ENCODE results near the gene SNX27. TPM values are rescaled to one million over a fixed set of nuclear protein-coding genes. Genes with fewer than 3 reads are reported as not detected.

Gene SNX27
- polyA plus RNA-seq, 2 donors, result 3.9 to 5.1 TPM

DNA sequence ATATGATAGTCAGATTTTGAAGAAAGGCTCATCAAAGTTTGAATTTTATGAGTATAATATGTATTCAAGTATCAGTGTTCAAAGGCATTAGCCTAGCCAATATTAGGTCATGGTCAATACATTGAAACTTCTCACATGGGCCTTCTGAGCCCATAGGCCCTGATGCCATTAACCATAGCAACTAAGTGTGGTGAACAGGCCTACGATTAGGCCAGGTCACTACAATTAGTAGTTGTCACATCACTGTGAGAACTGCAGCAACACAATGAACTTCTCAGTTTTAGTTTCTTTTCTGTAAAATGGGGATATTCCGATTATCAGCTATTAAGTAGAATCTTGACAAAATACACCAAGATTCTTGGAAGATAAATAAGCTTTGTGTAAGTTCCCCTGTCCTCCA lies 74.7 kb downstream of the SNX27 start:
- Histone ChIP-seq H3K9me3 (ENCODE audit: control insufficient read depth in 2 of 2, insufficient read depth in 1 of 2, low read depth in 1 of 2, low read length in 1 of 2) (no peaks in the 10 kb centered on the region), H3K27me3 (ENCODE audit: control insufficient read depth in 1 of 2, insufficient read depth in 2 of 2, low read length in 2 of 2) (no peaks in the 10 kb centered on the region), H3K4me3 (ENCODE audit: low read depth in 1 of 2, low read length in 2 of 2) (no peak overlapping the region), H3K36me3 (ENCODE audit: control insufficient read depth in 2 of 2, insufficient read depth in 2 of 2, low read length in 1 of 2) (no peaks in the 10 kb centered on the region), H3K4me1 (ENCODE audit: control insufficient read depth in 2 of 2, insufficient read depth in 2 of 2, low read length in 1 of 2) (no peaks in the 10 kb centered on the region), H3K27ac (ENCODE audit: low read depth in 2 of 2, low read length in 1 of 2) (no peak overlapping the region)
- 89% methylated on average over 2 of the region's 2 CpGs for WGBS, 2 donors

- Histone ChIP-seq H3K4me3 (ENCODE audit: low read depth in 1 of 2, low read length in 2 of 2) (no peak overlapping the region), H3K27ac (ENCODE audit: low read depth in 2 of 2, low read length in 1 of 2) (no peak overlapping the region), H3K27me3 (ENCODE audit: control insufficient read depth in 1 of 2, insufficient read depth in 2 of 2, low read length in 2 of 2) (no peaks in the 10 kb centered on the region), H3K9me3 (ENCODE audit: control insufficient read depth in 2 of 2, insufficient read depth in 1 of 2, low read depth in 1 of 2, low read length in 1 of 2) (no peaks in the 10 kb centered on the region), H3K36me3 (ENCODE audit: control insufficient read depth in 2 of 2, insufficient read depth in 2 of 2, low read length in 1 of 2) (peaks cover 3 to 10% of the 10 kb centered on the region in 2 donors), H3K4me1 (ENCODE audit: control insufficient read depth in 2 of 2, insufficient read depth in 2 of 2, low read length in 1 of 2) (no peaks in the 10 kb centered on the region)
- 88 to 89% methylated on average over 4 of the region's 4 CpGs for WGBS, 2 donors
Measured at GRCh38 chr1:151689494-151689893, 77.6 kb downstream of the SNX27 start.

GRCh38 chr1:151692226-151692625 lies 80.4 kb downstream of the SNX27 start:
- Histone ChIP-seq H3K9me3 (ENCODE audit: control insufficient read depth in 2 of 2, insufficient read depth in 1 of 2, low read depth in 1 of 2, low read length in 1 of 2) (no peaks in the 10 kb centered on the region), H3K27ac (ENCODE audit: low read depth in 2 of 2, low read length in 1 of 2) (no peak overlapping the region), H3K27me3 (ENCODE audit: control insufficient read depth in 1 of 2, insufficient read depth in 2 of 2, low read length in 2 of 2) (no peaks in the 10 kb centered on the region), H3K36me3 (ENCODE audit: control insufficient read depth in 2 of 2, insufficient read depth in 2 of 2, low read length in 1 of 2) (peaks cover 3 to 10% of the 10 kb centered on the region in 2 donors), H3K4me3 (ENCODE audit: low read depth in 1 of 2, low read length in 2 of 2) (no peak overlapping the region), H3K4me1 (ENCODE audit: control insufficient read depth in 2 of 2, insufficient read depth in 2 of 2, low read length in 1 of 2) (no peaks in the 10 kb centered on the region)
- 87 to 90% methylated on average over 3 of the region's 3 CpGs for WGBS, 2 donors

DNA sequence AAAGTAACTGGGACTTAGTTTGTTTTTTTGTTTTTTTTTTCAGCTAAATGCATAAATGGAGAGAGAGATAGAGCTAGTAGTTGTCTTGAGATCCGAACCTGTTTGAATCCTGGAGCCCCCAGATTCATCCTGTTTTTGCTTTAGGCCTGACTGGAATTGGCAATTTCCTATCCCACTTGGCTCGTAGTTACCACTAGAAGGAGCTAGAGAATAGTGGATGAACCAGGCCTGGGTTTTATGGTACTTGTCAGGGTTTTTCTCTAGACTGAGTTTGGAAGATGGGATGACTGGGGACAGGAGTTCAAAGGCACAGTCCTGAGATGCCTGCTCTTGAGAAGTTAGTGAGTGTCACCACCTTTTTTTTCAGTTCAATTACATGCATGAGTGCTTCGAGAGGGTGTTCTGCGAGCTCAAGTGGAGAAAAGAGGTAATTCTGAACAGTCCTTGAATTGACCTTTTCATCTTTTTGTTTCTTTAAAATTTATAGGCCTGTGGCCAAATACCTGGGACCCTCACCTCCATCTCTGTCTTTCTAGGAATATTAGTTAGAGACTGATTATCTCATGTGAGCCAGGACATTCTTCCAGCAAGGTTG lies 81.3 kb downstream of the SNX27 start:
- H3K36me3 ChIP-seq (ENCODE audit: control insufficient read depth in 2 of 2, insufficient read depth in 2 of 2, low read length in 1 of 2), result peaks cover 7 to 10% of the 10 kb centered on the region in 2 donors
- no peaks in the 10 kb centered on the region for H3K9me3 ChIP-seq (ENCODE audit: control insufficient read depth in 2 of 2, insufficient read depth in 1 of 2, low read depth in 1 of 2, low read length in 1 of 2)
- H3K4me3 ChIP-seq (ENCODE audit: low read depth in 1 of 2, low read length in 2 of 2), result no peak overlapping the region
- no peaks in the 10 kb centered on the region for H3K27me3 ChIP-seq (ENCODE audit: control insufficient read depth in 1 of 2, insufficient read depth in 2 of 2, low read length in 2 of 2)
- H3K27ac ChIP-seq (ENCODE audit: low read depth in 2 of 2, low read length in 1 of 2), result no peak overlapping the region
- 78 to 84% methylated on average over 4 of the region's 4 CpGs for WGBS, 2 donors
- no peaks in the 10 kb centered on the region for H3K4me1 ChIP-seq (ENCODE audit: control insufficient read depth in 2 of 2, insufficient read depth in 2 of 2, low read length in 1 of 2)

DNA sequence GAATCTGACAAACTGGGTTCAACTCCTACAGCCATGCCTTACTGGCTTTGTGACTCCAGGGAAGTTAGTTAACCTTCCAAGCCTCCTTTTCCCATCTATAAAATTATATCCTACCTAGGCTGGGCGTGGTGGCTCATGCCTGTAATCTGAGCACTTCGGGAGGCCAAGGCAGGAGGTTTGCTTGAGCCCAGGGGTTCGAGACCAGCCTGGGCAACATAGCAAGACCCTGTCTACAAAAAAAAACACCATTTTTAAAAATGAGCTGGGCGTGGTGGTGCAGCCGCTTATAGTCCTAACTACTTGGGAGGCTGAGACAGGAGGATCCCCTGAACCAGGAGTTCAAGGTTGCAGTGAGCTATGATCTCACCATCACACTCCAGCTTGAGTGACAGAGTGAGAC lies 89.7 kb downstream of the SNX27 start:
- H3K4me1 ChIP-seq (ENCODE audit: control insufficient read depth in 2 of 2, insufficient read depth in 2 of 2, low read length in 1 of 2), result no peaks in the 10 kb centered on the region
- no peak overlapping the region for H3K4me3 ChIP-seq (ENCODE audit: low read depth in 1 of 2, low read length in 2 of 2)
- 96 to 98% methylated on average over 5 of the region's 5 CpGs for WGBS, 2 donors
- peaks cover 10 to 11% of the 10 kb centered on the region in 2 donors for H3K36me3 ChIP-seq (ENCODE audit: control insufficient read depth in 2 of 2, insufficient read depth in 2 of 2, low read length in 1 of 2)
- no peaks in the 10 kb centered on the region for H3K27me3 ChIP-seq (ENCODE audit: control insufficient read depth in 1 of 2, insufficient read depth in 2 of 2, low read length in 2 of 2)
- H3K9me3 ChIP-seq (ENCODE audit: control insufficient read depth in 2 of 2, insufficient read depth in 1 of 2, low read depth in 1 of 2, low read length in 1 of 2), result no peaks in the 10 kb centered on the region
- H3K27ac ChIP-seq (ENCODE audit: low read depth in 2 of 2, low read length in 1 of 2), result no peak overlapping the region

DNA sequence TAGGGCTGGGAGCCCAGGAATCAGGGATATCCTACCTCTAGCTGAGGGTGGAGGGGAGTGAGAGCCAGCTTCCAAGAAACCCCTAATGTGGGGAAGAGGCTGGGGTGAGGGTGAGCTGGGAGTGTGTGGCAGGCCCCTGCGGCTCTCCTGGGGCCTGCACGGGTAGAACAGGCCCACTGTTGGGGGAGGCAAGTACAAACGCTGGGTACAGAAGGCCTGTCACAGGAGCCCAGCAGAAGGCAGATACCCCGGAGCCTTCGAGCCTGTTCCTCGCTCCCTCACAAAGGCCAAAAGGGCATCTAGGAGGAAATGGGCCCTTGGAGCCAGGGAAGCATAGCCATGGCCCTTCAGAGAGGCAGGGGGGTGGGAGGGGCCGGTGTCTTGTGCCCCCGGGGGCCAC lies 91.1 kb downstream of the SNX27 start:
- no peaks in the 10 kb centered on the region for H3K27me3 ChIP-seq (ENCODE audit: control insufficient read depth in 1 of 2, insufficient read depth in 2 of 2, low read length in 2 of 2)
- peaks cover 7 to 10% of the 10 kb centered on the region in 2 donors for H3K36me3 ChIP-seq (ENCODE audit: control insufficient read depth in 2 of 2, insufficient read depth in 2 of 2, low read length in 1 of 2)
- no peaks in the 10 kb centered on the region for H3K9me3 ChIP-seq (ENCODE audit: control insufficient read depth in 2 of 2, insufficient read depth in 1 of 2, low read depth in 1 of 2, low read length in 1 of 2)
- H3K4me3 ChIP-seq (ENCODE audit: low read depth in 1 of 2, low read length in 2 of 2), result no peak overlapping the region
- WGBS, 2 donors, result 48 to 52% methylated on average over 8 of the region's 8 CpGs
- H3K4me1 ChIP-seq (ENCODE audit: control insufficient read depth in 2 of 2, insufficient read depth in 2 of 2, low read length in 1 of 2), result peaks cover 0 to 5% of the 10 kb centered on the region in 2 donors
- no peak overlapping the region for H3K27ac ChIP-seq (ENCODE audit: low read depth in 2 of 2, low read length in 1 of 2)

DNA sequence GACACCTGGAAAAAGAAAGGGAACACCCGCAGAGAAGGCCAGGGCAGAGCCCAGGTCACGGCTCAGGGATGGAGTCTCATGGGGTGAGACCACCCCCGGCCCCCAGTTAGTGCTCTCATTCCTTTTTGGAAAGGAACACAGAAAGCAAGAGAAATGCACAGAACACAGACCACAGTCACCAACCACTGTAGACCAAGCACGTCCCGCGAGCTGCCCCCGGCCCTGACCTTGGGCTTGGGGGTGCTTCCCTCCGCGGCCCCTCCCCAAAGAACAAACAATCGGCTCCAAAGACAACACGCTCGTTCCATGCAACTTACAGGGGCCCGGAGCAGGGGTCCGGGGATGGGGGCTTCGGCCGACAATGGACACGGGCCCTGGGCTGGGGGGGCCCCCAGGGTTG lies 92.0 kb downstream of the SNX27 start:
- Histone ChIP-seq H3K27me3 (ENCODE audit: control insufficient read depth in 1 of 2, insufficient read depth in 2 of 2, low read length in 2 of 2) (no peaks in the 10 kb centered on the region), H3K9me3 (ENCODE audit: control insufficient read depth in 2 of 2, insufficient read depth in 1 of 2, low read depth in 1 of 2, low read length in 1 of 2) (no peaks in the 10 kb centered on the region), H3K4me1 (ENCODE audit: control insufficient read depth in 2 of 2, insufficient read depth in 2 of 2, low read length in 1 of 2) (peaks cover 0 to 5% of the 10 kb centered on the region in 2 donors), H3K4me3 (ENCODE audit: low read depth in 1 of 2, low read length in 2 of 2) (no peak overlapping the region), H3K27ac (ENCODE audit: low read depth in 2 of 2, low read length in 1 of 2) (no peak overlapping the region), H3K36me3 (ENCODE audit: control insufficient read depth in 2 of 2, insufficient read depth in 2 of 2, low read length in 1 of 2) (peaks cover 7 to 10% of the 10 kb centered on the region in 2 donors)
- WGBS, 2 donors, result 56 to 64% methylated on average over 17 of the region's 17 CpGs

- Histone ChIP-seq H3K27ac (ENCODE audit: low read depth in 2 of 2, low read length in 1 of 2) (no peak overlapping the region), H3K4me1 (ENCODE audit: control insufficient read depth in 2 of 2, insufficient read depth in 2 of 2, low read length in 1 of 2) (peaks cover 0 to 5% of the 10 kb centered on the region in 2 donors), H3K36me3 (ENCODE audit: control insufficient read depth in 2 of 2, insufficient read depth in 2 of 2, low read length in 1 of 2) (peaks cover 3 to 10% of the 10 kb centered on the region in 2 donors), H3K4me3 (ENCODE audit: low read depth in 1 of 2, low read length in 2 of 2) (no peak overlapping the region), H3K9me3 (ENCODE audit: control insufficient read depth in 2 of 2, insufficient read depth in 1 of 2, low read depth in 1 of 2, low read length in 1 of 2) (no peaks in the 10 kb centered on the region), H3K27me3 (ENCODE audit: control insufficient read depth in 1 of 2, insufficient read depth in 2 of 2, low read length in 2 of 2) (no peaks in the 10 kb centered on the region)
- 83 to 84% methylated on average over 4 of the region's 4 CpGs for WGBS, 2 donors
Measured at GRCh38 chr1:151704246-151704645, 92.4 kb downstream of the SNX27 start.

GRCh38 chr1:151705146-151705545 lies 93.3 kb downstream of the SNX27 start:
- H3K9me3 ChIP-seq (ENCODE audit: control insufficient read depth in 2 of 2, insufficient read depth in 1 of 2, low read depth in 1 of 2, low read length in 1 of 2), result no peaks in the 10 kb centered on the region
- no peak overlapping the region for H3K4me3 ChIP-seq (ENCODE audit: low read depth in 1 of 2, low read length in 2 of 2)
- no peaks in the 10 kb centered on the region for H3K27me3 ChIP-seq (ENCODE audit: control insufficient read depth in 1 of 2, insufficient read depth in 2 of 2, low read length in 2 of 2)
- 82 to 85% methylated on average over 7 of the region's 7 CpGs for WGBS, 2 donors
- H3K4me1 ChIP-seq (ENCODE audit: control insufficient read depth in 2 of 2, insufficient read depth in 2 of 2, low read length in 1 of 2), result peaks cover 0 to 5% of the 10 kb centered on the region in 2 donors
- peaks cover 3 to 10% of the 10 kb centered on the region in 2 donors for H3K36me3 ChIP-seq (ENCODE audit: control insufficient read depth in 2 of 2, insufficient read depth in 2 of 2, low read length in 1 of 2)
- no peak overlapping the region for H3K27ac ChIP-seq (ENCODE audit: low read depth in 2 of 2, low read length in 1 of 2)

DNA sequence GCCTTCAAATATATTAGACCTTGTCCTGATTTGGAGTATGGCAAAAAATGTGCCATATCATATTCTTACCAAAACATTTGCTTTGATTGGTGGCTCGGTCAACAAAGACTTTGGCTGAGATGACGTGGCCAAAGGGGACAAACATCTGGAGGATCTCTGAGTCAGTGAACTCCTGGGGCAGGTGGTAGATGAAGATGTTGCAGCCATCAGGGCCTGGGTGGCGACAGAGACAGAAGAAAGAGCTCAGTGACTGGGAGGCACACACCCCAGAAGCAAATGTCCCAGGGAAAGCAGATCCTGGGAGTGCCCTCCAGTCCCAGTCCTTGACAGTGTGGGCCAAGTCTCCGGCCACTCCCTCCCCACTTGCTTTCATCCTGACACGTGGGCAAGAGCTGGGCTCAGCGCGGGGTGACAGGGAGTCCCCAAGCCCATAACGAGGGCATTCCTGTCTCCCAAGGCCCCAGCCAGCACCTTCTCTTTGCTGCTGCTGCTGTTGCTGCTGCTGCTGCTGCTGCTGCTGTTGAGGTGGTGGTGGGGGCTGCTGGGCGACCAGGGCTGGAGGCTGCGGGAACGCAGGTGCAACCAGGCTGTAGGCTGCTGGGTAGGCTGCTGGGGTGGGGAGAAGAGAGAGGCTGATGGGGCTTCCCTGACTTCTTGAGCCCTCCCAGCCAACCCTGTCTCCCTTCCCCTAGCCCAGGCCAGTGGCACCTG lies 94.1 kb downstream of the SNX27 start:
- 55 to 57% methylated on average over 11 of the region's 11 CpGs for WGBS, 2 donors
- Histone ChIP-seq H3K4me1 (ENCODE audit: control insufficient read depth in 2 of 2, insufficient read depth in 2 of 2, low read length in 1 of 2) (peaks cover 0 to 5% of the 10 kb centered on the region in 2 donors), H3K4me3 (ENCODE audit: low read depth in 1 of 2, low read length in 2 of 2) (no peak overlapping the region), H3K9me3 (ENCODE audit: control insufficient read depth in 2 of 2, insufficient read depth in 1 of 2, low read depth in 1 of 2, low read length in 1 of 2) (no peaks in the 10 kb centered on the region), H3K36me3 (ENCODE audit: control insufficient read depth in 2 of 2, insufficient read depth in 2 of 2, low read length in 1 of 2) (peaks cover 3 to 7% of the 10 kb centered on the region in 2 donors), H3K27me3 (ENCODE audit: control insufficient read depth in 1 of 2, insufficient read depth in 2 of 2, low read length in 2 of 2) (no peaks in the 10 kb centered on the region), H3K27ac (ENCODE audit: low read depth in 2 of 2, low read length in 1 of 2) (no peak overlapping the region)

Data from esophagus (tissue), 2 donors.